HG02610 (cell line): Measurements from ENCODE around the gene SLC10A2.

ENCODE experiments used
- ATAC-seq: cut with Tn5 transposase; IDR thresholded peaks from one replicate; pipeline ENCODE4 v1.9.1; 2021; ENCODE audit warnings: mild to moderate bottlenecking, moderate library complexity; ENCODE audit not compliant: unreplicated experiment

SLC10A2 gene

DNA sequence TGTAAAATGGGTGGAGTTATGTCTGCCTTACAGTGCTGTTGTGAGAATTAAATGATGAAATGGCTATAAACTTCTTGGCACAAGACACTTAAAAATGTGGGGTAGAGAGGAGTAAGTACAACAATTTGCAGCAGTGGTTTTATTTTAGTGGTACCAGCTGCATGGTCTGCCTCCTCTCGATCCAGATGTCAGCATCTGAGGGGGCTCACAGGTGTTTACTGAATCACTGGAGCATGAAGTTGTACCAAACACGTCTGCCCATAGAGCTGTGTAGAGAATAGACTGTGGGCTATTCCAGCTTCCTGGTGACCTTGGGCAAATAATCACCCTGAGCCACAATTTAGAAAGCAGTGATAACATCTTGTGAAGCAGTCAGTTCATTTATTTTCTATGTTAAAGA, 11.1 kb downstream of the SLC10A2 start:
- no peak for ATAC-seq

DNA sequence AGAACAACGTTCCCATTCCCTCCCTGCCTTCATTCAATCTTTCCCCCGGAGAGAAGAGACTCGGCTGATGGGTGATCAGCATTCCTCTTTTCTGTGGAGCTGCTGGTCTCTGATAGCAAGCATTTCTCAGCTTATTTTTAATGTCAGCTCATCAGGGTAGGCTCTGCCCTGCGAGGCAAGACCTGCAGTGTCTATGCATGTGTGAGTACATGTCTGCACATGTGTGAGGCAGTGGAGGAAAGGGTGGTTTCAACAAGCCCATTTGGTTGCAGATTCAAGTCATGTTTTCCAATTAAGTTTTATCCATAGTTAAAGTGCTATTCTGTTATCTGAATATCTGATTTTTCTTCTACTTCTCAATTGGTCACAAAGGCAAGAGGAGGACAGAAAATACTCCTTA, 19.5 kb downstream of the SLC10A2 start:
- no peak for ATAC-seq

DNA sequence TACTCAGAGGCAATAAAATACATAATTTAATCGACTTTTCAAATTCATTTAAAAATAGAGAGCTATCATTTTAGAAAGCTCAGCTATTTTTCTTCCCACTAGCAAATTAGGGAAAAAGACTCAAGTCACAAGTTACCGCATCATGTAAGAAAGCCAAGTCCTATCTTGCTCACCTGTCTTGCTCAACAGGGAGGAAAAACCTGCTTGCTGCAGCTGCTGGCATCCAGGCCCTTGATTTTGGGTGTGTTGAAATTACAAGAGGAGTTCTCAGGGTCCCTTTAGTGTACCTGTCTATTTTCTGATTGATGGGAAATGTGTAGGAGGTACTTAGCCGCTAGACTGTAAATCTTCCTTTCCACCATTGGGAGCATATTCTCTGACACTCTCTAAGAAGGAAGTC, 22.2 kb downstream of the SLC10A2 start:
- ATAC-seq = no peak

DNA sequence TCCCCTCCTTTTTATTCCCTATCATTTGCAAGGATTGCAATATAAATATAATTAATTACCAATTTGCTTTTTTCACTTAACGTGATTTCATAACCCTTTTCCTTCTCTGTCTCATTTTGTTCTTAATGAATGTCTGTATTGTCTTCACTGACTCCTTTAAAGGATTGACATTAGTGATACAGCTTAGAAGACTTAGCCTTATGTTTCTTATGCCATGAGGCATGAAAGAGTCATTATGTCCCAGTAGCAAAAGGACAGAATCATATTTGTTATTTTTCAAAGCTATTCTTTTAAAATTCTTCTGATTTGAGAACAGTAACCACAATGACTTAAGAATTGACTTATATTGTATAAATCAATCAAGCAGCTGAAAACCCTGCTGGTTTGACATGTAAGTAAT, 26.2 kb downstream of the SLC10A2 start:
- no peak for ATAC-seq

DNA sequence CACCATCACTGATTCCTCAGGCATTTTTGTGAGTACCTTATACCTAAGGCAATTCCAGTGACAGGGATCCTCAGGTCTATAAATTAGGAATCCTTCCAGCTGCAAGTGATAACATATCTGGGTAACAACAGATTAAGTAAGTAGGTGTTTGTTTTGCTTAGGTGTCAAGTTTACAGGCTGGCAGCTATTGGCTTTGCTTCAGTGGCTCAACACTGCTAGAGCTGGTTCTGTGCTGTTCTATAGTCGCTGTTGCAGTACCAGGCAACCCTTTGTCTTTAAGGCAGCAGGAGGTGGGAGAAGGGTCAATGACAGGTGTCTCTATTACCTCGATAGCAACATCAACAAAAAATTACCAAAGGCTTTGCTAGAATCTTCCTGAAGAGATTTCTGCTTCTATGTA, 27.0 kb downstream of the SLC10A2 start:
- no peak for ATAC-seq

DNA sequence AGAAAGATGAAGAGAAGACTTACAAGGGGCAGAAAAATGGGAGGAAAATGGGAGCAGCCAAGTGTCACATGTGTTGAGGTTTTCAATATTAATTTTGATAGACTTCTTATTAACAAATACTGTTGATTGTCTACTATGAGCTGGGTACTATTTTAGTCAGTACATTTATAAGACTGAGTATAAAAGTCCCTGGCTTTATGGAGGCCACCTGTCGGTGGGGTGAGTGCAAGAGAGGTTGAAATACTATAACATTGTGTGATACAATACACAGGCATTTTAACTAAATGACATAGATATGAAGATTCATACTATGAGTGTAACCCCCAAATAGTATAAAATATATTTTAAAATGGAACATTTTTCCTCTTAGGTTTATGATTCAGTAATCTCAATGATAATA, 29.9 kb downstream of the SLC10A2 start:
- ATAC-seq = no peak

DNA sequence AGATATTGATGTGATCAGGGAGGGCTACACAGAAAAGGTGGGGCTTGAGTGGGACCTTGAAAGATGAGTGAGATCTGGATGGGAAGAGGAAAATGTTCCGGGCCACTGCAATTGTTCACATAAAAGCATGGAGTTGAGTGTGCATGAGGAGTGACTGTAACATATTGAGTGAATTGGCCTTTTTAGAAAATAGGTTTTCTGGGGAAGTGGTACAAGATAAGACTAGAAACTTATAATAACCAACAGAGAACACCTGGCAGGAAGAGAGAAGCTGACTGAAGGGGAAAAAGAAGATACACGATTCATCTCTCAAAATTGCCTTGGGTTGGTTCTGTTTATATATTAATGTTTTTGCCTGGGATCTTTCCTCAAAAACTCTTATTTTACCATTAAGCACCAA, 32.2 kb downstream of the SLC10A2 start:
- ATAC-seq = no peak

DNA sequence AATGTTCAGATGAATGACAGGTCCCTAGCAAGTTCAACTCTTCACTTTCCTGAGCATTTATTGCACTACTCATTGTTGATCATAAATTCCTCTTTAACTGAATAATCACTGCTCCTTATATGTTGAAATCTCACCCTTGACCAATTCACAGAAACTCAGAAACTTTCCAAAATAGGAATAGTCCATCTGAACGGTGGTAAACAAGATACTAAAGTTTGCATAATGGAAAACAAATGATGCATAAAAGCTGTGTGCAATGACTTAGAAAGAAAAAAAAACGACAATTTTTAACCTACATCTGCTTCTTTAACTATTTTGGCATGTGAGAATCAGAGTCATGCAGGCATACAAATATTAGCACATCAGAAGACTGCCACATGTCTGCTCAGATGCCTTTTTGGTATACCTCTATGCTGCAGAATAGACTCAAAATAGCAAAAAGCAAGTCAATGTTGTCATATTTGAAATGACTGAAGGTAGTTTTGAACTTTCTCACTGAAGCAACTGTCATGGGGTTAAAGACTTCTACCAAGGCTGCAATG, 34.8 kb downstream of the SLC10A2 start:
- peak; percentile 98 for ATAC-seq

DNA sequence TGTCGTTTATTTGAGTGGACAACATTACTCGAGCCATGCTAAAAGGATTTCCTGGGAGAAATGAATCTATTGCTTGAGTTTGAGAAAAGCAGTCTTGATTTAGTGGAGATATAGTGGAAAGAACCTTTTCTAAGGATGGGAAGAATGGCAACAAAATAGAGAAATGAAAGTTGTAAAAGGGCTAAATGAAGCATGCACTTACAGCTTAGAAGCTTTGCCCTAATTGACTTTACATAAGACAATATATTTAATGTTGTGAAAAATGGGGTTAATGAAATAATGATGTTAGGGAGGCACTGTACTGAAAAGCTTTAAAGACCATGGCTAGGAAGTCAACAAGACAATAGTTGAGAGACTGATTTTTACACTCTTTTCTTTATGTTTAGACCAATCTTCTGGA, 35.4 kb downstream of the SLC10A2 start:
- ATAC-seq = no peak

DNA sequence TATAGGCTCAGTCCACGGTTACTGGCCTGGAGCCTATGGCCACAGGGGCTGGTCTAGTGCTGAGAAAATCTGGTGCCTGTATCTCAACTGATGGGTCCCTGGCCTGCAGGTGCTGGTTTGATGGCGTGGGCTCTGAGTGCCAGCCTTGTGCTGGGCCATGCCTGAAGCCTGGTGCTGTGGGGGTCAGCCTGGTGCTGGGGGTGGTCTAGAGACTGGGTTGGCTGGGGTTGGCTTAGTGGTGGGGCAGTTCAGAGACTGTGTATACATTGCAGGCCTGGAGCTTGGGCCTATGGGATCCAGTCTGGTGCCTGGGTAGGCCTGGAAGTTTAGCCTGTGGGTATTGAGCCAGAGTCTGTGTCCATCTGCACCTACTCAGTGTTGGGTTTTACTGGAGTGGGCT, 36.4 kb downstream of the SLC10A2 start:
- ATAC-seq = no peak

DNA sequence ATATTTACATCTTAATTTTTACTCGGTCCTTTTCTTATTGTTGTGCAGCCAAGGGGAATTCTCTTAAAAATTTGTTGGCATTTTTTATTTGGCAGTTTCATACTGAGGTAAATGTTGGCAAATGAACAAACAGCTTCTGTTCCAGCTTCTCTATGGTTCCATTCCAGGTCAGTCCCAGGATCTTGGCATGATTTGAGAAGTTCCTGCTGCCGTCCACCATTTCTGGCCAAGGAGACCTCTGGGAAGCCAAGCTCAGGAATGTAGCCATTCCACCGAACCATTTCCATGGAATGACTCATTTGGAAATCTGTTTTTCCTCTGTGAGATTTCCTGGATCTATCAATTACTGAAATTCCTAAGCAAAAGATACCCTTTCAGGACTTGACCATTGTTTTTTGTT, 43.9 kb downstream of the SLC10A2 start:
- ATAC-seq = no peak

DNA sequence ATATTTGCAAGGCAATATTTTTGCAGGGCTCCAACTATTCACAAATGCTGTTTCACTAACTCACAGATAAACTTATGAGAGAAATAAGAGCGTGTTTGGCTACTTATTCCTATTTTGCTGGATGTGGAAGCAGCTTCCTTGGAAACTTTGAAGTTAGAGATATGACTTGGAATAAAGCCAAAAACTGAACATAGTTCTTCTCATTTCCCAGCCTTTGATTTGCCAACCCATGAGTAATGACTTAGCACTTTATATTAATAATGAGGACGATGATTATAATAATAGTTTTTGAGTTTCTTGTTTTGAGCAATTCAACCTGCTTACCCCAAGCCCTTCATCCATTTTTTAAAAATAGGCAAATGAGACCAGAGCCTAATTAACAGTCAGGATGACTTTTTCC, 47.7 kb downstream of the SLC10A2 start:
- ATAC-seq = no peak

DNA sequence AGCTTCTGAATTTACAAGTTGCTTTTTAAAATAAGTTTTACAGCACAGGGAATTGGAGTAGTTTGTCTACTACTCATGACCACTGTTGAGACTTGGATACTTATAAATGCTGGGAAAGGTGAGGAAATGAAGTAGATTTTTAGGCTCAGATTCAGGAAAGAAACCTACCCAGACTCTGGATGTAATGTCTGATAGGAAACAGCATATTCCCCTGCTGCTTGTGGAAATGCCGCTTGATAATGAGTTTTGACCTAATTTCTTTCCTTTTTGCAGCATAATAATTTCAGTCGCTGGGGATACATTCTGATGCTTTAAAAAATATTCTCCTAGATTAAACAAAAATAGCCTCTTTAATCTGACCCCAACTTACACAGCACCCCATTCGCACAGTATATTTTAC, 53.6 kb downstream of the SLC10A2 start:
- no peak for ATAC-seq

DNA sequence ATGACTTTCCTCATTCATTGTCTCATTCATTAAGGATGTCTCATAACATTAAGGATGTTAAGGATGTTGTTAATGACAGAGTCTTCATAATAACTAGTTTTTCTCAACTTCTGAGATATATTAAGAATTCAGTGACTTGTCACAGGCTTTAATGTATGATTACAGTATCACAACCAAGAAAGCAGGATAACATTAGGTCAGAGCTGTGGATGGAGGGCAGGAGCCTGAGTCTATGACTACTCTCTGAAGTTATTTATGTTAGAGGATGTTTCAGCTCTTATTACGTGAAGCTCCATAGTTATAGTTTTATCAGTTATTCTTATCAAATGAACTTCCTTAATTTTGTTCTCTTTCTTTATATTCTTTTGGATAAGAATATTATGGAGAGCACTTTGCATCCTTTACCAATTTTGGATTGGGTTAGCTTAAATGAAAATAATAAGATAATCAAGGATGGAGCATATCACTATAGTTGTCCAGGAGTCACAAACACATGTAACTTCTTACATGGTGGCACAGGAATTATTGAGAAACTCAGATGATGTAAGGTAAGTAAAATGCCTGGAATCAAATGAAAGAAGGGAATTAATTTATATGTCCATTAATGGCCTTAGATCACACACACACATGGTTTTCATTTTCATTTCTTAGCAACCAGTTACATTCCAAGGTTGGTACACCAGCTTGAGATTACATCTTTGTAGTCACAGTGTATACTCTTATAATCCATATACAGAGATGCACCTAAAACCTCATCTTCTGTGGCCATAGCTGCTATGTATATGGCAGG, 57.0 kb downstream of the SLC10A2 start:
- no peak for ATAC-seq

DNA sequence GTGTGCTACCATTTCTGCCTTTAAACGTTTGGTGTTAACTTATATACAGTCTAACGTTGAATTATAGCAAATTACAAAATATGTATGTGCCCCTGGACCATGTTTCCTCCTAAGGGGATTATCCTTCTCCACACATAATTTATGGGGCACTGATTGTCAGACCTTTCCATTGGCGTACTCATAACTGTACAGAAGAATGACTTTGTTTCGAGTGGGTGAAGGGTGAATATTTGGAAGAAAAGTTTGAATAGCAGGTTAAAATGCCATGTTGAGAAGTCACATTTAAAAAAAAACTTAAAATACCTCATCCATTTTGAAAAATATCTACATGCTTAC, 58.8 kb downstream of the SLC10A2 start:
- ATAC-seq = peak; percentile 50

DNA sequence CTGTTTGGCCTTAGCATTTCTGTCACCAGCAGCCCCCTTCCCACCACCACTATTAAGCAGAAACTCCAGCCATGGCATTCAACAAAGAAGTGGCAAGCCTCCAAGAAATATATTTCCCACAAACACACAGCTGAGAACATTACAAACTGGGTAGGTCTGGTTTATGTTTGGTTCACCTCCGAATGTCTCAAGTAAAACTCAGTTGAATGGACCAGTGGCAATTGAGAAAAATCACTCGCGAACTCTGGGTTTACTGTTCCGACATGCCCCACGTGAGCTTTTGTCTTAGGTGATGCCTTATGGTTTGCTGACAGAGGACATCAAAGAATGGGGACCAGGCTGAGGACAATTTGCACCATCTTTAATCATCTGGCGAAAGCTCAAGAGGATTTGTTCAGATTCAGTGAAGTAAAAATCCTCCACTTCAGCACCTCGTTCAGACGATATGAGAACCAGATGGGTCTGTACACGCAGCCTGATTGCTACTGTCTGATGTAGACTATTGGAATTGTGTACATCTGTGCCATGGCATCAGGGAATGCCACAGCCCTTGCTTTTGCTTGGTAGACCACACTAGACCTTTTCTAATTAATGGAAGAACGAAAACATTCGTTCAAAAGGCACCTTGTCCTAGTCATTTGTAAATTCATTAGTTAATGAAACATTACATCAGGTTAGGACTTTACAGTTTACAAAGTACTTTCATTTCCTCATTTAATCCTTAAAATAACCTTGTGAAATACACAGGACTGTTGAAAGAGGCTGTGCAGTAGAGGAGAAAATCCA, 59.4 kb downstream of the SLC10A2 start:
- ATAC-seq = peak; percentile 94

DNA sequence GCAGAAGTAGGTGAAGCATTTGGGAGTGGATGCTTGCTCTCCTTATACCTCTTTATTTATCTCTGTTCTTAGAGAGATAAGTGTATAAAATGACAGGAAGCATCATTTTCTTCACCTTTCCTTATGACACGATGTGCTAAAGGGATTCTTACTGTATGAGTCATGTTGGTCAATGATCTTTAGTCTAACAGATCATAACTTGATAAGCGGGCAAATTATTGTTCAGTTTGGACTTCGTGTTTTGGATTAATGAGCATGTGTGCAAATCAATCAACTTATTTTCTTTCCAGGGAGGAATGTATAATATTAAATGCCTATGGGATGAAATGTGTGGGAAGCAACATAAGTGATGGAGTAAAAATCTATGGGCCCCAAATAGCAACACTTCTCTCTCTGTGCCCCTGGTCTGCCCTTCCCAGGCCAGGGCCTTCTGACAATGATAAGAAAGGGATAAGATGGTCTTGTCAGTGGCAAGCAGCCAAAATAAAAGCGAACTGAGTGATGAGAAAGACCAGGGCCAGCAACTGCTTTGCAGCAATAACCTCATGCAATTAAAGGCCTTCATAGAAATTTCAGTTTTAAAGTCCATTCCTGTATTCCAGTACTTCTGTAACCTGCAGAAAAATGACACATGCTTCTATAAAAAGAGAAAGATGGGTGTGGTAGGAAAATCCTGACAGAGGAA, 61.4 kb downstream of the SLC10A2 start:
- ATAC-seq = no peak

DNA sequence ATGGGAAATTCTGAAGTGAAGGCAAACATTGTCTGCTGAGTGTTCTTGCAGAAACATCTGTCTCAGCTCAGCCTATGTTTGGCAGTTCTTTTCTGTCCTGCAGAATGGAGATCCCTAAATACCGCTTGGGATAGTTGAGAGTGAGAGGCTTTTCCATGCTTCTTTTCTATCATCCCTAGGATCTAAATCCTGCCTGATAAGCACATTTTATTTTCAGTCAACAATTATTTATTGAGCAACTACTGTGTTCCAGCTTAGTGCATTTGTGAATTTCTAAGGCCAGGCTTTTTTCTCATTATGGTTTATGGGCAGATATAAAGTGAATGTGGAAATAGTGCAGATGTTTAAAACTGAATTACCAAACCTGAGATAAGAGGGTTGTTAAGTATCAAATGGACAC, 62.6 kb downstream of the SLC10A2 start:
- no peak for ATAC-seq

DNA sequence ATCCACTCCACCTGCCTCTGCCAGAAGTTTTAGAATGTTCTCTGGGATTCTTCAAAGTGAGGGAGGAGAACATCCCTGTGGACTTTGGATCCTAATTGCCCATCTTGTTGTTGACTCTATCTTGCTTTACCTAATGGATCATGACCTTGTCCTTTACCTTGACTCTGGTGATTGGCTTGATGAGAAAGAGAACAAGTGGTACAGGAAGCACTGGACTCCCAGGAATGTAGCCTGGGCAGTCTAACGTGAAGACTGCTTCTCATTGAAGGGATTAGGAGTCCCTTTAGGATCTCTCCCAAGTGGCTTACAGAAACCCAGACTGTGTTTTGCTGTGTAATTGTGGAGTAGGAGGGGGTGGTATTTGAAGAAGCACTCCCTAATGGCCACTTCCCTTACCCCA, 63.9 kb downstream of the SLC10A2 start:
- ATAC-seq = no peak

DNA sequence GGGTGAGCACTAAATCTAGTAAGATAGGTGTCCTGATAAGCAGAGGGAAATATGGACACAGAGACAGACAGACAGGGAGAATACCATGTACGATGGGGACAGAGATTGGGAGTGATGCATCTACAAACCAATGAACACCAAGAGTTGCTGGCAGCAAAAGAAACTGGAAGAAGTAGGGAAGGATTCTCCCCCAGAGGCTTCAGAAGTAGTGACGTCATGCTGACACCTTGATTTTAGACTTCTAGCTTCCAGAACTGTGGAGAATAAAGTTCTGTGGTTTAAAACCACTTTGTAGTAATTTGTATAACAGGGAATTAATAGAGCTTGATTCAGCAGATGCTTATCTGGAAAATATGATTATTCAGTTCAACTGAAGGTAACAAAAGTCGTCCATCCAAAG, 66.1 kb downstream of the SLC10A2 start:
- no peak for ATAC-seq

DNA sequence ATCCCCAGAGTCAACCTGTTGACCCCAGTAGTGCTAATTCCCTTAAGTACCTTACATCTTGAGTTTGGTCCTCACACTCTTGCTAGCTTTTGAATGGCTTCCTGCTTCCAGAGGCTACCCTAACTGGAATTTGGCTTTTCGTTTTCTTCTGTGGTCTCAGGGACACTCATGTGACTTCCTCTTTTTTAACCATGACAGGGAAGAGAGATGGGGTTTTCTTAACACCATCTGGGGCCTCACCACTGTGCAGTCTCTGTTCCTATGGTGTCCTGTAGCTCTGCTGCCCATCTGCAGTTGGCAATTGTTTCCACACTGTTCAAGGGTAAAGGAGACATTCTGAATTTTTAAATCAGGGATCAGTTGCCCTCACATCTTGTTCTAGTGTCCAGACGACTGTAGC, 66.7 kb downstream of the SLC10A2 start:
- ATAC-seq = no peak
